Lower leg skin (tissue), 4 donors: Measurements from ENCODE around the gene C1QTNF12. TPM values are rescaled to one million over a fixed set of nuclear protein-coding genes. Genes with fewer than 3 reads are reported as not detected.

ENCODE experiments used
- DNase-seq, 2 donors: peaks; one replicate each; pipeline ENCODE4 v3.0.0-alpha.2; 2019; ENCODE audit warnings: low spot score in 2 of 2
- H3K4me3 ChIP-seq: fragments of 200-600 bp; sonication (generic); 2 replicates; pipeline ENCODE4 v1.5.1; 2017; ENCODE audit warnings: mild to moderate bottlenecking, low read depth; ENCODE audit not compliant: poor library complexity, severe bottlenecking
- POLR2A ChIP-seq, 2 donors: fragments of 450-650 bp; IDR thresholded peaks; one replicate each; pipeline ENCODE4 v1.6.1; 2016 to 2017; ENCODE audit warnings: antibody characterized with exemption in 2 of 2, mild to moderate bottlenecking in 1 of 2, moderate library complexity in 1 of 2
- WGBS, 2 donors: methylation state at CpG; one replicate each; pipeline ENCODE4 v1.1.5; 2018; 5-methylcytosine and 5-hydroxymethylcytosine counted together
- intact Hi-C: fragments of 100-400 bp; cut with DNase I; formaldehyde crosslinking; loops from one replicate; pipeline ENCODE4 v1.15.0; 2023; ENCODE audit warnings: low total_unique reads
- total RNA-seq, 4 donors: library from RNA; depleted of rRNA; stranded (reverse); fragments of >200 nt; gene quantifications; one replicate each; pipeline ENCODE4 v1.1.0, GENCODE V29; 2016
- TF ChIP-seq, protein P1 (sequence below), 3 donors: fragments of 450-650 bp; IDR thresholded peaks; one replicate each; pipeline ENCODE4 v1.5.1; 2016; ENCODE audit warnings: antibody characterized with exemption in 3 of 3, mild to moderate bottlenecking in 3 of 3, moderate library complexity in 2 of 3

The C1QTNF12 gene
- total RNA-seq, 4 donors from 2014 or later: 0.46 to 9.8 (median 5.9) TPM; not detected in 1

- TF ChIP-seq, protein P1, sequence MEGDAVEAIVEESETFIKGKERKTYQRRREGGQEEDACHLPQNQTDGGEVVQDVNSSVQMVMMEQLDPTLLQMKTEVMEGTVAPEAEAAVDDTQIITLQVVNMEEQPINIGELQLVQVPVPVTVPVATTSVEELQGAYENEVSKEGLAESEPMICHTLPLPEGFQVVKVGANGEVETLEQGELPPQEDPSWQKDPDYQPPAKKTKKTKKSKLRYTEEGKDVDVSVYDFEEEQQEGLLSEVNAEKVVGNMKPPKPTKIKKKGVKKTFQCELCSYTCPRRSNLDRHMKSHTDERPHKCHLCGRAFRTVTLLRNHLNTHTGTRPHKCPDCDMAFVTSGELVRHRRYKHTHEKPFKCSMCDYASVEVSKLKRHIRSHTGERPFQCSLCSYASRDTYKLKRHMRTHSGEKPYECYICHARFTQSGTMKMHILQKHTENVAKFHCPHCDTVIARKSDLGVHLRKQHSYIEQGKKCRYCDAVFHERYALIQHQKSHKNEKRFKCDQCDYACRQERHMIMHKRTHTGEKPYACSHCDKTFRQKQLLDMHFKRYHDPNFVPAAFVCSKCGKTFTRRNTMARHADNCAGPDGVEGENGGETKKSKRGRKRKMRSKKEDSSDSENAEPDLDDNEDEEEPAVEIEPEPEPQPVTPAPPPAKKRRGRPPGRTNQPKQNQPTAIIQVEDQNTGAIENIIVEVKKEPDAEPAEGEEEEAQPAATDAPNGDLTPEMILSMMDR (IDR thresholded peaks at IDR 0.05): no peak
- TF ChIP-seq POLR2A (IDR thresholded peaks at IDR 0.05): no peak
- intact Hi-C loops: no loop called here
- H3K4me3 ChIP-seq: no peak overlapping the region
- WGBS, 2 donors: 95% methylated on average over 13 of the region's 13 CpGs
- no peak for DNase-seq
Observed at GRCh38 chr1:1278620-1279019, 32.1 kb upstream of the C1QTNF12 start.

DNA sequence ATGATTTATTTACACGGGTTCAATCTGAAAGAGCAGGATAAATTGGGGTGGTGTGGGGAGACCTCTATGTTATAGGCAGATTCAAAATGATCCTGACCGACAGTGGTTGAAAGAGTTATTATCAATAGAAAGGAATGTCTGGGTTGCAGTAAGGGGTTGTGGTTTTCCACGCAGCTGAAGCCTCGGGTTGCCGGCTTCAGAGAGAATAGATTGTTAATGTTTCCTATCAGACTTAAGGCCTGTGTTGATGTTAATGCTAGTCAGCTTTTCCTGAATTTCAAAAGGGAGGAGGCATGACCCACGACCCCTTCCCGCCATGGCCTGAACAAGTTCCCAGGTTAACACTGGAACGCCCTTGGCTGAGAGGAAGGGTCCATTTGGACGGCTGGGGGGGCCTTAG lies 29.3 kb upstream of the C1QTNF12 start:
- WGBS, 2 donors: 73 to 78% methylated on average over 9 of the region's 9 CpGs
- DNase-seq: no peak
- no peak overlapping the region for H3K4me3 ChIP-seq
- no peak for TF ChIP-seq POLR2A (IDR thresholded peaks at IDR 0.05)
- TF ChIP-seq, protein P1 (IDR thresholded peaks at IDR 0.05): no peak
- intact Hi-C loops: no loop called here

DNA sequence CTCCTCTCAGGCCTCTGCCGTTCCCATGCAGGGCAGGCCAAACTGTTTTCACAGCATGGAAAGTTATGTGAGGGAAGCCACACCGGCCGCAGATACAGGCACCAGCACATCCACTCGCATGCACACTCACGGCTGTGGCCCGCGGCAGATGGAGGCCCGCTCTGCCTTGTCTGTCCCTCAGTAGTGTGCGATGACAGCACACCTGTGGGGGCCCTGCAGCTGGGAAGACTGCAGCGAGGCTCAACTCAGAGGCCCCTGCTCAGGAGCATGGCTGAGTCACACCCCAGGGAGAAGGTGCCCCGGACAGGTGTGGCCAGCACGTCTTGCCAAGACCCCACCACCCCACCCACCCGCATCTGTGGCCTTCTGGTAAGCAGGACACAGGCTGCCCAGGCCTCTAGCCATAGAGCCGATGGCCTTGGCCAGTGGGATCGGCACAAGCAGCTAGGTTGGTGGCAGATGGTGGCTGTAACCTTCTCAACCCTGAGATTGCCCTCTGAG lies 28.5 kb upstream of the C1QTNF12 start:
- no peak for DNase-seq
- 46 to 83% methylated on average over 7 to 14 of the region's 15 CpGs for WGBS, 2 donors
- H3K4me3 ChIP-seq: no peak overlapping the region
- TF ChIP-seq, protein P1 (IDR thresholded peaks at IDR 0.05): no peak
- TF ChIP-seq POLR2A (IDR thresholded peaks at IDR 0.05): no peak
- intact Hi-C loops: no loop called here

DNA sequence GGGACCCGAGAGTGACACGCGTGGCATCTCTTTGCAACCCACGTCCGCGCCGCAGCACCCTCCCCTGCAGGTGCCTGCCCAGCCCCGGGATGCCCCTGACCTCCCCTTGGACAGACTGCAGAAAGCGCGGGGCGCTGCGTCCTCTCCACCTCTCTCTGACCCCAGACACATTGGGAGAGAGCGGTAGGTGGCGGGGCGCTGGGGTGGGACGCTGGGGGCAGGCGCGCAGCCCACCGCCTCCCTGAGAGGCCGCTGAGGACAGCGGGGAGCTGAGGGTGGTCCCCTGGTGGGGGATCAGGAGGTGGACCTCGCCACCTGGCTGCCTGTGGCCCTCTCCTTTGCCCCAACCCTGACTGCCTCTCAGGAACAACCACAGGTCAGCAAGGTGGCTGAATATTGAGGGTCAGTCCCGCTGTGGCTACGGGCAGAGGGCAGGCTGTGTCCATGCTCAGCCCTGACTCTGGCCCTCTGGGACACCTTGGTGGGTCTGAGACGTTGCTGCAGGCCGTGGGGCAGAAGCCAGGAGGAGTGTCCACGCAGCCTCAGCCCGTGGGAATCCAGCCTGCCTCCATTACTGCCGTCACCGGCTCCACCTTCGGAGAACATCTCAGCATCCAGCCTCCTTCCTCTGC lies 27.9 kb upstream of the C1QTNF12 start:
- intact Hi-C loops: no loop called here
- peak overlapping the region; percentile 64 for H3K4me3 ChIP-seq
- DNase-seq: no peak
- WGBS, 2 donors: 17 to 28% methylated on average over 11 to 22 of the region's 31 CpGs
- TF ChIP-seq POLR2A (IDR thresholded peaks at IDR 0.05): no peak
- TF ChIP-seq, protein P1 (IDR thresholded peaks at IDR 0.05): no peak

DNA sequence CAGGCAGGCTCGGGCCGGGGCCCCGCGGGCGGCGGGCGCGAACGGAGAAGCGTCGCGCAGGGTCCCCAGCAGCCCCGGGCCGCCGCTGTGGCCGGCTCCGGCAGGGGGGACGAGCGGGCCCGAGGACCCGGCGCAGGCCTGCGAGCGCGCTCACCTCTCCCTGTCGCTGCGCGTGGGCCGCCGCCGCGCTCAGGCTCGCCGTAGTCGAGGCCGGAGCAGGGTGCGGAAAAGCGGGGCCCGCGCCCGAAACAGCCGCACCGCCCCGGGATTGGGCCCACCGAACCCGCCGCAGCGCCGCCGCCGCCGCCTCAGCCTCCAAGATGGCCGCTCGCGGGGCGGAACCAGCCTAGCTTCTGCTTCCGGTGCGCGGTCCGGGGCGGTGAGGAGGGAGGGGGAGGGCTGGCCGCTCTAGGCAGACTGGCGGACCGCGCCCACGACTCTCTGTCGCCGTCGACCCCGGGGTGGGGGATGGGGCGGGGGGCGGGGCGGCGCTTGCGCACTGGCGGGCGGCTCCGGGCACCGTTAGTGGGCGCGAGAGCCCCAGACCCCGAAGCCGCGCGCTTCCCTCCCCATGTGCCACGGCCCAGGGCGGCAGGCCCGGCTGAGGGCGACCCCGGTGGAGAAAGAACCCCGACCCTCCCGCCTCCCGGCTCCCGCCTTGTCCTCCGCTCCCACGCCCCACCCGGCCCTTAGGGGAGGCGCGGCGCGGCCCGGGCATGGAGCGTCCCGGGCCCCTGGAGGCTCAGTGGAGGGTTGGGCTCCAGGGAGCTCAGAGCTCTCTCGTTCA lies 27.2 kb upstream of the C1QTNF12 start, which contains the start of gene UBE2J2:
Gene UBE2J2 (minus strand): TSS at position 343 of the 787 bp plus-strand sequence. CDS start 5,862 bp downstream, outside the sequence.
- DNase-seq: peak; percentile 90 to 98
- H3K4me3 ChIP-seq: peak within 1 kb of the TSS; percentile 95
- no peak for TF ChIP-seq POLR2A (IDR thresholded peaks at IDR 0.05)
- TF ChIP-seq, protein P1 (IDR thresholded peaks at IDR 0.05): no peak
- 1% methylated on average over 51 of the region's 105 CpGs; no CpG with 5 or more reads in 1 of the 2 donors for WGBS, 2 donors
- intact Hi-C loops: no loop called here
